ENCODE results near the gene GPS1. TPM values are rescaled to one million over a fixed set of nuclear protein-coding genes. Genes with fewer than 3 reads are reported as not detected.
A peak's percentile ranks its signal among the peaks of the same experiment; 100 is the strongest.

GPS1 gene
- total and polyA plus RNA-seq, 10 of the 15 experiments (the other 5 are each of a cell fraction or from before 2014, with no cell fraction given): 2.2 to 146 (median 77.7) TPM

DNA sequence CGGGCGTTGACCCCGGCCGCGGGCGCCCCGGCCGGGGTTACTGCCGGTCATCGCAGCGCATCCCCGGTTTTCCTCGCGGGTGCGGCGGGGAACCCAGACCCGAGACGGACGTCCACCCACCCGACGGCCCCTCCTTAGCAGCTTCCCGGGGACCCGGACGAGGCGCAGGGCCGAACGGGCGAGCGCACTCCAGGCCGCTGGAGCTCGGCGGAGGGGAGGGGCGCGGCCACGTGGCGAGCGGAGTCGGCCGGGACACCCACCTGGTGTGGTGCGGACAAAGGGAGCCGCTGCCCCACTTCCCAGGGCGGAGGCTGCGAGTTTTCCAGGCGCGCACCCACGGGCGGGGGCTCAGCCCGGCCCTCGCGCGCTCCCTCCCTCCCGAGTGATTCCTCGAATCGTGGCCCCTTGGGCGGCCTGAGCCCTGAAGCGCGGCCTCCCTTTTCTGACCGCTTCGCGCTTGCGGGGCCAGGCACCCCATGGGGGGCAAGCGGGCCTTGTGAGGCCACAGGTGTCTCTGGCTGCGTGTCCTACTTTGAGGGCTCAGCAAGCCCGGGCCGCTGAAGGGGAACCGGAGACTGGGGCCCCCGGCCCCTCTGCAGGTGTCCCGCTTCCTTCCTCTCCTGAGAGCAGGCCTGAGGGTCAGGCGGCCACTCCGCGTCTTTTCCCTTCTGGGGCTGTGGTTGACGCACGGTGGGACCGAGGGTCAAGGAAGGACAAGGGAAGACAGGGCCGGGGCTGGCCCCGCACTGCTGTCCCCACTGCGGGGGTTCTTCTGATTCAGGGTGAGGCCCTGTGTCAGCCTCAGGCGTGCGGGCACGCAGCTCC, 47.5 kb downstream of the GPS1 start (continued):
- peak; percentile 31; the same call in 1 of the 2 replicates for TF ChIP-seq DPF2 (IDR thresholded peaks at IDR 0.05)
- TF ChIP-seq NR2C2 (IDR thresholded peaks at IDR 0.05; ENCODE audit: borderline replicate concordance, control insufficient read depth, insufficient read length, low read depth): no peak
- TF ChIP-seq HDAC6 (IDR thresholded peaks at IDR 0.05; ENCODE audit: unreplicated experiment): no peak
- TF ChIP-seq ELK1 (IDR thresholded peaks at IDR 0.05; ENCODE audit: low read depth, low read length): no peak
- TF ChIP-seq SMC3 (IDR thresholded peaks at IDR 0.05; ENCODE audit: borderline replicate concordance, low read length): no peak
- TF ChIP-seq, protein P1, sequence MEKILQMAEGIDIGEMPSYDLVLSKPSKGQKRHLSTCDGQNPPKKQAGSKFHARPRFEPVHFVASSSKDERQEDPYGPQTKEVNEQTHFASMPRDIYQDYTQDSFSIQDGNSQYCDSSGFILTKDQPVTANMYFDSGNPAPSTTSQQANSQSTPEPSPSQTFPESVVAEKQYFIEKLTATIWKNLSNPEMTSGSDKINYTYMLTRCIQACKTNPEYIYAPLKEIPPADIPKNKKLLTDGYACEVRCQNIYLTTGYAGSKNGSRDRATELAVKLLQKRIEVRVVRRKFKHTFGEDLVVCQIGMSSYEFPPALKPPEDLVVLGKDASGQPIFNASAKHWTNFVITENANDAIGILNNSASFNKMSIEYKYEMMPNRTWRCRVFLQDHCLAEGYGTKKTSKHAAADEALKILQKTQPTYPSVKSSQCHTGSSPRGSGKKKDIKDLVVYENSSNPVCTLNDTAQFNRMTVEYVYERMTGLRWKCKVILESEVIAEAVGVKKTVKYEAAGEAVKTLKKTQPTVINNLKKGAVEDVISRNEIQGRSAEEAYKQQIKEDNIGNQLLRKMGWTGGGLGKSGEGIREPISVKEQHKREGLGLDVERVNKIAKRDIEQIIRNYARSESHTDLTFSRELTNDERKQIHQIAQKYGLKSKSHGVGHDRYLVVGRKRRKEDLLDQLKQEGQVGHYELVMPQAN (conservative IDR thresholded peaks at IDR 0.05): peak; percentile 61
- TF ChIP-seq, protein P2, sequence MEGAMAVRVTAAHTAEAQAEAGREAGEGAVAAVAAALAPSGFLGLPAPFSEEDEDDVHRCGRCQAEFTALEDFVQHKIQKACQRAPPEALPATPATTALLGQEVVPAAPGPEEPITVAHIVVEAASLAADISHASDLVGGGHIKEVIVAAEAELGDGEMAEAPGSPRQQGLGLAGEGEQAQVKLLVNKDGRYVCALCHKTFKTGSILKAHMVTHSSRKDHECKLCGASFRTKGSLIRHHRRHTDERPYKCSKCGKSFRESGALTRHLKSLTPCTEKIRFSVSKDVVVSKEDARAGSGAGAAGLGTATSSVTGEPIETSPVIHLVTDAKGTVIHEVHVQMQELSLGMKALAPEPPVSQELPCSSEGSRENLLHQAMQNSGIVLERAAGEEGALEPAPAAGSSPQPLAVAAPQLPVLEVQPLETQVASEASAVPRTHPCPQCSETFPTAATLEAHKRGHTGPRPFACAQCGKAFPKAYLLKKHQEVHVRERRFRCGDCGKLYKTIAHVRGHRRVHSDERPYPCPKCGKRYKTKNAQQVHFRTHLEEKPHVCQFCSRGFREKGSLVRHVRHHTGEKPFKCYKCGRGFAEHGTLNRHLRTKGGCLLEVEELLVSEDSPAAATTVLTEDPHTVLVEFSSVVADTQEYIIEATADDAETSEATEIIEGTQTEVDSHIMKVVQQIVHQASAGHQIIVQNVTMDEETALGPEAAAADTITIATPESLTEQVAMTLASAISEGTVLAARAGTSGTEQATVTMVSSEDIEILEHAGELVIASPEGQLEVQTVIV (IDR thresholded peaks at IDR 0.05; ENCODE audit: borderline replicate concordance, partially characterized antibody): no peak
- TF ChIP-seq CHD2 (IDR thresholded peaks at IDR 0.05; ENCODE audit: borderline replicate concordance, low read depth, low read length): no peak; the same call in 1 of the 2 replicates
- TF ChIP-seq LARP7 (IDR thresholded peaks at IDR 0.05): peak; percentile 18; the same call in 1 of the 2 replicates
- TF ChIP-seq, protein P3, sequence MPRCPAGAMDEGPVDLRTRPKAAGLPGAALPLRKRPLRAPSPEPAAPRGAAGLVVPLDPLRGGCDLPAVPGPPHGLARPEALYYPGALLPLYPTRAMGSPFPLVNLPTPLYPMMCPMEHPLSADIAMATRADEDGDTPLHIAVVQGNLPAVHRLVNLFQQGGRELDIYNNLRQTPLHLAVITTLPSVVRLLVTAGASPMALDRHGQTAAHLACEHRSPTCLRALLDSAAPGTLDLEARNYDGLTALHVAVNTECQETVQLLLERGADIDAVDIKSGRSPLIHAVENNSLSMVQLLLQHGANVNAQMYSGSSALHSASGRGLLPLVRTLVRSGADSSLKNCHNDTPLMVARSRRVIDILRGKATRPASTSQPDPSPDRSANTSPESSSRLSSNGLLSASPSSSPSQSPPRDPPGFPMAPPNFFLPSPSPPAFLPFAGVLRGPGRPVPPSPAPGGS (IDR thresholded peaks at IDR 0.05; ENCODE audit: borderline replicate concordance, insufficient read depth, low read depth, low read length, poor library complexity, severe bottlenecking): peak; percentile 0
- TF ChIP-seq, protein P4, sequence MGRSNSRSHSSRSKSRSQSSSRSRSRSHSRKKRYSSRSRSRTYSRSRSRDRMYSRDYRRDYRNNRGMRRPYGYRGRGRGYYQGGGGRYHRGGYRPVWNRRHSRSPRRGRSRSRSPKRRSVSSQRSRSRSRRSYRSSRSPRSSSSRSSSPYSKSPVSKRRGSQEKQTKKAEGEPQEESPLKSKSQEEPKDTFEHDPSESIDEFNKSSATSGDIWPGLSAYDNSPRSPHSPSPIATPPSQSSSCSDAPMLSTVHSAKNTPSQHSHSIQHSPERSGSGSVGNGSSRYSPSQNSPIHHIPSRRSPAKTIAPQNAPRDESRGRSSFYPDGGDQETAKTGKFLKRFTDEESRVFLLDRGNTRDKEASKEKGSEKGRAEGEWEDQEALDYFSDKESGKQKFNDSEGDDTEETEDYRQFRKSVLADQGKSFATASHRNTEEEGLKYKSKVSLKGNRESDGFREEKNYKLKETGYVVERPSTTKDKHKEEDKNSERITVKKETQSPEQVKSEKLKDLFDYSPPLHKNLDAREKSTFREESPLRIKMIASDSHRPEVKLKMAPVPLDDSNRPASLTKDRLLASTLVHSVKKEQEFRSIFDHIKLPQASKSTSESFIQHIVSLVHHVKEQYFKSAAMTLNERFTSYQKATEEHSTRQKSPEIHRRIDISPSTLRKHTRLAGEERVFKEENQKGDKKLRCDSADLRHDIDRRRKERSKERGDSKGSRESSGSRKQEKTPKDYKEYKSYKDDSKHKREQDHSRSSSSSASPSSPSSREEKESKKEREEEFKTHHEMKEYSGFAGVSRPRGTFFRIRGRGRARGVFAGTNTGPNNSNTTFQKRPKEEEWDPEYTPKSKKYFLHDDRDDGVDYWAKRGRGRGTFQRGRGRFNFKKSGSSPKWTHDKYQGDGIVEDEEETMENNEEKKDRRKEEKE (IDR thresholded peaks at IDR 0.05): no peak
